Measurements from ENCODE around the gene ZNF438. TPM values are rescaled to one million over a fixed set of nuclear protein-coding genes. Genes with fewer than 3 reads are reported as not detected.
A peak's percentile ranks its signal among the peaks of the same experiment; 100 is the strongest.

Gene ZNF438
- total and polyA plus RNA-seq, 4 donors: 7.8 to 19.2 (median 10.2) TPM

DNA sequence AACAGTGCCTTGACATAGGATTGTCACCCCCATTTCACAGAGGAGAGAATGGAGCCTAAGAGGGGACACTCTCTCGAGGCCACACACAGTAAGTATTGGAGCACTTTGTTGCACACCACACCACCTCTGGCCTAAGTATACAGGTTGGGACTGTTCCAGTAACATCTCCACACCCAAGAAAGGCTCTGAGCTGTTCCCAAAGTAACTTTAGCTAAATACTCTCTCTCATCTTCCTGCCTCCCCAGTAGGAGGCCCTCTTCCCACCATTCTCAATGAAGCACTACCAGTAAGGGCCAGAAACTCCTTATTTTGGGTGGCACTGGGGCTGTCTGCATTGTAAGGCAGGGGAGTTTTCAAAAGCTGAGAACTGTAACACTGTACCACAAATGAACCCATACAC is 189.5 kb downstream of the ZNF438 start:
- Histone ChIP-seq H3K9ac (ENCODE audit: insufficient read depth in 1 of 2, low read length in 2 of 2) (no peak overlapping the region), H3K27ac (ENCODE audit: low read depth in 1 of 2, low read length in 1 of 2) (no peak overlapping the region), H3K27me3 (ENCODE audit: control insufficient read depth in 3 of 3, insufficient read depth in 3 of 3, low read length in 2 of 3) (no peaks in the 10 kb centered on the region), H3K4me1 (ENCODE audit: control insufficient read depth in 5 of 5, insufficient read depth in 5 of 5, low read length in 5 of 5) (peaks cover 1 to 14% (median 6%) of the 10 kb centered on the region in 5 donors), H3K36me3 (ENCODE audit: control insufficient read depth in 4 of 4, insufficient read depth in 4 of 4, low read length in 4 of 4) (peaks cover 0 to 9% (median 0%) of the 10 kb centered on the region in 4 donors), H3K9me3 (ENCODE audit: control insufficient read depth in 4 of 4, insufficient read depth in 3 of 4, low read length in 3 of 4) (no peaks in the 10 kb centered on the region), H3K4me3 (no peak overlapping the region)
- DNase-seq (no peak), ATAC-seq (ENCODE audit: insufficient read depth, low FRiP score) (no peak)
- 97 to 100% methylated on average over 1 of the region's 1 CpG for WGBS, 2 donors
- TF ChIP-seq, protein P1, sequence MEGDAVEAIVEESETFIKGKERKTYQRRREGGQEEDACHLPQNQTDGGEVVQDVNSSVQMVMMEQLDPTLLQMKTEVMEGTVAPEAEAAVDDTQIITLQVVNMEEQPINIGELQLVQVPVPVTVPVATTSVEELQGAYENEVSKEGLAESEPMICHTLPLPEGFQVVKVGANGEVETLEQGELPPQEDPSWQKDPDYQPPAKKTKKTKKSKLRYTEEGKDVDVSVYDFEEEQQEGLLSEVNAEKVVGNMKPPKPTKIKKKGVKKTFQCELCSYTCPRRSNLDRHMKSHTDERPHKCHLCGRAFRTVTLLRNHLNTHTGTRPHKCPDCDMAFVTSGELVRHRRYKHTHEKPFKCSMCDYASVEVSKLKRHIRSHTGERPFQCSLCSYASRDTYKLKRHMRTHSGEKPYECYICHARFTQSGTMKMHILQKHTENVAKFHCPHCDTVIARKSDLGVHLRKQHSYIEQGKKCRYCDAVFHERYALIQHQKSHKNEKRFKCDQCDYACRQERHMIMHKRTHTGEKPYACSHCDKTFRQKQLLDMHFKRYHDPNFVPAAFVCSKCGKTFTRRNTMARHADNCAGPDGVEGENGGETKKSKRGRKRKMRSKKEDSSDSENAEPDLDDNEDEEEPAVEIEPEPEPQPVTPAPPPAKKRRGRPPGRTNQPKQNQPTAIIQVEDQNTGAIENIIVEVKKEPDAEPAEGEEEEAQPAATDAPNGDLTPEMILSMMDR (IDR thresholded peaks at IDR 0.05; ENCODE audit: control extremely low read depth, extremely low read depth): no peak

DNA sequence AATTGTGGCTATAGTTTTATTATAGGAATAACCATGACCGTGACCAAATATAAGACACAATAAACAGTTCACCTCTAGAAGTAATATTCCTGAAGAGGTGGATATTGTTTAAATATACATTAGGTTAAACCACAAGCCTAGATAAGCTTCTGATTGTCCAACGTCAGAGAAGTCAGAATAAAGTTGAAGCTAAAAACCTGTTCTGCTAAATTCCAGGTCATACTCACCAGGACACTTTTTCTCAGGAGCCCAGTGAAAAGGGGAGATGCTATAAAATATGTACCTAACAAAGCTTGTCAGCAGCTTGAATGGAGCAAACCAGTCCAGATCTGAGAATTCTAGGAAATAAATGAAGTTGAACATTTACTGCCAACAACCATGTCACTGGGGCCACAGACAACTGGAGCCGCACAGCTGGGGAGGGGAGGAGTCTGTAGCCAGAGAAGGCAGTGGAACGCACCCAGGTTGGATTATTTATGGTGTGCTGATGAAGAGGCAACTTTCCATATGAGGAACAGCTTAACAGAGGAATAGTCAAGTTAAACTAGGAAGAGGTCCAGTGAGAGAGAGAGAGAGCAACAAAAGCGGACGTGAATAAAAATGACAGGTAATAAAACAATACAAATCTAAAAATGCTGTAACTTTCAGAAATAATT is 191.1 kb downstream of the ZNF438 start:
- H3K4me3 ChIP-seq: no peak overlapping the region
- no peak overlapping the region for H3K9ac ChIP-seq (ENCODE audit: insufficient read depth in 1 of 2, low read length in 2 of 2)
- H3K27me3 ChIP-seq (ENCODE audit: control insufficient read depth in 3 of 3, insufficient read depth in 3 of 3, low read length in 2 of 3): no peaks in the 10 kb centered on the region
- no peak overlapping the region for H3K27ac ChIP-seq (ENCODE audit: low read depth in 1 of 2, low read length in 1 of 2)
- TF ChIP-seq, protein P1 (IDR thresholded peaks at IDR 0.05; ENCODE audit: control extremely low read depth, extremely low read depth): no peak
- peaks cover 0 to 7% (median 0%) of the 10 kb centered on the region in 4 donors for H3K36me3 ChIP-seq (ENCODE audit: control insufficient read depth in 4 of 4, insufficient read depth in 4 of 4, low read length in 4 of 4)
- 57% methylated on average over 6 of the region's 6 CpGs for WGBS, 2 donors
- ATAC-seq (ENCODE audit: insufficient read depth, low FRiP score): no peak
- no peaks in the 10 kb centered on the region for H3K9me3 ChIP-seq (ENCODE audit: control insufficient read depth in 4 of 4, insufficient read depth in 3 of 4, low read length in 3 of 4)
- DNase-seq: peak; percentile 66 to 91 (median 85)
- H3K4me1 ChIP-seq (ENCODE audit: control insufficient read depth in 5 of 5, insufficient read depth in 5 of 5, low read length in 5 of 5): peaks cover 1 to 14% (median 6%) of the 10 kb centered on the region in 5 donors

DNA sequence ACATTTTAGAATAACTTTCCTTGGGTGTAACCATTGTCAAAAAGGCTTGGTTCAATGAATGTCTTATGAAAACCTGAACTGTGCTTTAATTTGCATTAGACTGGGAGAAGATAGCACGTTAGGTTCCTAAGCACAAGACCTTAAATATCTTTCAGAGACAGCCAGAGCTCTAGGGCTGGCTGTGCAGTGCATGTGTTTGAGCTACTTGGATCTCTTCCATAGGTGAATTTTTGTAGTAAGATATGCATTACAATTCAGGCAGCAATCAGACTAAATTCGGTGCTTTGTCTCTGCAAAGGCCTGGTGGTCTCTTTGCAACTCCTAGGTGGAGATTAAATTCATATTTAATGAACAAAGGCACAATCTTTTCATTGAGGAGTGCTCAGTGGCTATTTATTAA is 192.0 kb downstream of the ZNF438 start:
- Histone ChIP-seq H3K27ac (ENCODE audit: low read depth in 1 of 2, low read length in 1 of 2) (no peak overlapping the region), H3K9ac (ENCODE audit: insufficient read depth in 1 of 2, low read length in 2 of 2) (no peak overlapping the region), H3K9me3 (ENCODE audit: control insufficient read depth in 4 of 4, insufficient read depth in 3 of 4, low read length in 3 of 4) (no peaks in the 10 kb centered on the region), H3K4me1 (ENCODE audit: control insufficient read depth in 5 of 5, insufficient read depth in 5 of 5, low read length in 5 of 5) (peaks cover 1 to 14% (median 6%) of the 10 kb centered on the region in 5 donors), H3K36me3 (ENCODE audit: control insufficient read depth in 4 of 4, insufficient read depth in 4 of 4, low read length in 4 of 4) (peaks cover 0 to 1% (median 0%) of the 10 kb centered on the region in 4 donors), H3K4me3 (no peak overlapping the region), H3K27me3 (ENCODE audit: control insufficient read depth in 3 of 3, insufficient read depth in 3 of 3, low read length in 2 of 3) (no peaks in the 10 kb centered on the region)
- 82 to 95% methylated on average over 2 of the region's 2 CpGs for whole genome bisulfite sequencing, 2 donors
- no peak for ATAC-seq (ENCODE audit: insufficient read depth, low FRiP score)
- TF ChIP-seq, protein P1 (IDR thresholded peaks at IDR 0.05; ENCODE audit: control extremely low read depth, extremely low read depth): no peak
- no peak for DNase-seq

Measured in lung (tissue), 12 donors.